H1 (cell line): ENCODE measurements around the gene TAX1BP1. TPM values are rescaled to one million over a fixed set of nuclear protein-coding genes. Genes with fewer than 3 reads are reported as not detected.

Experiments
- CTCF ChIA-PET: fragments of 300-600 bp; sonication (Branson Sonifier 250); formaldehyde crosslinking; loops from one replicate; lab custom pipeline; 2021; ENCODE audit not compliant: partially characterized antibody; lab: Charles Lee
- POLR2A ChIA-PET: fragments of 300-600 bp; sonication (Branson Sonifier 250); formaldehyde crosslinking; loops from one replicate; lab custom pipeline; 2021; ENCODE audit warnings: inconsistent platforms; ENCODE audit not compliant: partially characterized antibody; lab: Charles Lee
- DNase-seq, 2 experiments: peaks; one replicate each; pipeline versions ENCODE4 v3.0.0 to v3.0.0-alpha.2; 2010 to 2022; ENCODE audit warnings: low spot score in 2 of 2, low read depth in 1 of 2, mixed read lengths in 1 of 2
- FAIRE-seq: peaks from 2 replicates; lab custom pipeline; 2011; peaks lifted over from hg19 to GRCh38; lab: Jason Lieb, UNC
- H2AFZ ChIP-seq: 2 replicates; pipeline ENCODE4 v1.8.1; 2012; ENCODE audit warnings: low read length, inconsistent platforms
- H2AK5ac ChIP-seq: 2 replicates; pipeline ENCODE4 v1.6.1; 2013; ENCODE audit warnings: low read depth, low read length
- H2BK120ac ChIP-seq: replicated peaks from 2 replicates; pipeline ENCODE3; 2013; ENCODE audit warnings: low read depth, low read length, inconsistent platforms
- H2BK12ac ChIP-seq: 2 replicates; pipeline ENCODE4 v1.6.1; 2013; ENCODE audit warnings: low read depth, low read length
- H2BK15ac ChIP-seq: 2 replicates; pipeline ENCODE4 v1.6.1; 2013; ENCODE audit warnings: low read length
- H2BK20ac ChIP-seq: 2 replicates; pipeline ENCODE4 v1.6.1; 2013; ENCODE audit warnings: low read length
- H2BK5ac ChIP-seq: 2 replicates; pipeline ENCODE4 v1.6.1; 2013; ENCODE audit warnings: low read depth, low read length
- H3K14ac ChIP-seq: 2 replicates; pipeline ENCODE4 v1.6.1; 2013; ENCODE audit warnings: inconsistent platforms; ENCODE audit not compliant: insufficient read length
- H3K18ac ChIP-seq: 2 replicates; pipeline ENCODE4 v1.6.1; 2013; ENCODE audit warnings: low read length; ENCODE audit errors: extremely low read depth
- H3K23ac ChIP-seq: 2 replicates; pipeline ENCODE4 v1.6.1; 2013; ENCODE audit warnings: inconsistent platforms; ENCODE audit not compliant: insufficient read length
- H3K23me2 ChIP-seq: 2 replicates; pipeline ENCODE4 v1.6.1; 2013; ENCODE audit warnings: low read depth, low read length
- H3K27ac ChIP-seq: 2 replicates; pipeline ENCODE4 v1.6.1; 2011; ENCODE audit warnings: low read depth, low read length, inconsistent platforms
- H3K27me3 ChIP-seq, 4 experiments: replicated peaks in 1 of 4; 1 replicate in 1 of 4; 2 replicates in 3 of 4; pipeline versions ENCODE4 v1.6.1 to v1.8.1; 2011 to 2013; ENCODE audit warnings: low read length in 3 of 4, mild to moderate bottlenecking in 3 of 4, inconsistent platforms in 2 of 4, mixed read lengths in 2 of 4, moderate library complexity in 1 of 4; ENCODE audit not compliant: control insufficient read depth in 3 of 4, insufficient read depth in 3 of 4; ENCODE audit errors: extremely low read depth in 1 of 4
- H3K36me3 ChIP-seq, 4 experiments: 2 replicates each; pipeline versions ENCODE4 v1.6.1 to v1.8.1; 2011 to 2013; ENCODE audit warnings: mild to moderate bottlenecking in 4 of 4, low read length in 3 of 4, moderate library complexity in 2 of 4, control low read depth in 1 of 4, inconsistent platforms in 1 of 4; ENCODE audit not compliant: insufficient read depth in 4 of 4, control insufficient read depth in 2 of 4
- H3K4ac ChIP-seq: replicated peaks from 2 replicates; pipeline ENCODE3; 2013; ENCODE audit warnings: low read length, low read depth, mixed read lengths, inconsistent platforms; ENCODE audit not compliant: insufficient read length
- H3K4me1 ChIP-seq, 4 experiments: replicated peaks in 1 of 4; 1 replicate in 1 of 4; 2 replicates in 3 of 4; pipeline versions ENCODE4 v1.6.1 to v1.8.1; 2011 to 2013; ENCODE audit warnings: low read length in 3 of 4, inconsistent platforms in 2 of 4, mixed read lengths in 1 of 4; ENCODE audit not compliant: insufficient read depth in 4 of 4, control insufficient read depth in 3 of 4
- H3K4me2 ChIP-seq, 2 experiments: 2 replicates each; pipeline versions ENCODE4 v1.6.1 to v1.8.1; 2011 to 2013; ENCODE audit warnings: low read depth in 2 of 2, low read length in 2 of 2, control low read depth in 1 of 2, inconsistent platforms in 1 of 2, mild to moderate bottlenecking in 1 of 2; ENCODE audit not compliant: insufficient read depth in 1 of 2
- H3K4me3 ChIP-seq, 4 experiments: fragments of 200-600, 300-600 bp in 1 of 4; sonication (generic), shearing (Covaris generic), sonication (Bioruptor Twin) in 1 of 4; 2 replicates each; pipeline versions ENCODE4 v1.5.1 to v1.8.1; 2011 to 2016; ENCODE audit warnings: low read length in 4 of 4, low read depth in 3 of 4, control low read depth in 2 of 4, inconsistent platforms in 2 of 4, mild to moderate bottlenecking in 2 of 4, mixed read lengths in 1 of 4, moderate library complexity in 1 of 4; ENCODE audit not compliant: insufficient read depth in 2 of 4; ENCODE audit errors: extremely low read depth in 1 of 4
- H3K56ac ChIP-seq: replicated peaks from 2 replicates; pipeline ENCODE3; 2013; ENCODE audit warnings: low read depth, mild to moderate bottlenecking, mixed read lengths, low read length, inconsistent platforms; ENCODE audit not compliant: insufficient read length
- H3K79me1 ChIP-seq: 2 replicates; pipeline ENCODE4 v1.6.1; 2013; ENCODE audit warnings: low read depth, low read length, control low read depth
- H3K79me2 ChIP-seq, 2 experiments: 2 replicates each; pipeline versions ENCODE4 v1.6.1 to v1.8.1; 2012 to 2013; ENCODE audit warnings: low read length in 2 of 2, mild to moderate bottlenecking in 2 of 2, inconsistent platforms in 1 of 2; ENCODE audit not compliant: insufficient read depth in 2 of 2, control insufficient read depth in 1 of 2
- H3K9ac ChIP-seq, 4 experiments: replicated peaks in 1 of 4; 1 replicate in 1 of 4; 2 replicates in 3 of 4; pipeline versions ENCODE4 v1.6.1 to v1.8.1; 2011 to 2013; ENCODE audit warnings: low read depth in 3 of 4, low read length in 3 of 4, control low read depth in 2 of 4, mild to moderate bottlenecking in 2 of 4, moderate library complexity in 2 of 4, inconsistent platforms in 1 of 4; ENCODE audit errors: extremely low read depth in 1 of 4
- H3K9me3 ChIP-seq, 2 experiments: 2 replicates each; pipeline versions ENCODE4 v1.6.1 to v1.8.1; 2012 to 2013; ENCODE audit warnings: mild to moderate bottlenecking in 2 of 2, moderate library complexity in 2 of 2, control low read depth in 1 of 2, inconsistent platforms in 1 of 2, low read depth in 1 of 2, low read length in 1 of 2, mixed read lengths in 1 of 2; ENCODE audit not compliant: insufficient read depth in 2 of 2
- H4K20me1 ChIP-seq, 2 experiments: replicated peaks in 1 of 2; 2 replicates each; pipeline versions ENCODE3 to v1.8.1; 2011 to 2013; ENCODE audit warnings: inconsistent platforms in 2 of 2, low read length in 2 of 2, mild to moderate bottlenecking in 1 of 2; ENCODE audit not compliant: insufficient read depth in 2 of 2, control insufficient read depth in 1 of 2
- H4K5ac ChIP-seq: 2 replicates; pipeline ENCODE4 v1.6.1; 2013; ENCODE audit warnings: low read length, low read depth, mixed read lengths, inconsistent platforms; ENCODE audit not compliant: insufficient read length
- H4K8ac ChIP-seq: 2 replicates; pipeline ENCODE4 v1.8.0; 2013; ENCODE audit warnings: mild to moderate bottlenecking, moderate library complexity, low read length, inconsistent platforms; ENCODE audit not compliant: insufficient read depth; ENCODE audit errors: extremely low read depth
- H4K91ac ChIP-seq: replicated peaks from 2 replicates; pipeline ENCODE3; 2013; ENCODE audit warnings: low read length, mixed read lengths, inconsistent platforms; ENCODE audit not compliant: insufficient read length
- HDAC6 ChIP-seq: IDR thresholded peaks from one replicate; pipeline ENCODE4 v1.7.1; 2012; ENCODE audit warnings: low read depth, mild to moderate bottlenecking, inconsistent platforms, low read length, moderate library complexity
- MAX ChIP-seq: IDR thresholded peaks from 2 replicates; pipeline ENCODE4 v1.6.1; 2012; ENCODE audit warnings: inconsistent platforms
- RBBP5 ChIP-seq: IDR thresholded peaks from 2 replicates; pipeline ENCODE4 v1.7.1; 2012; ENCODE audit warnings: low read depth, mild to moderate bottlenecking, inconsistent platforms, low read length, moderate library complexity, borderline replicate concordance
- RFX5 ChIP-seq: IDR thresholded peaks from 2 replicates; pipeline ENCODE4 v1.6.1; 2011; ENCODE audit warnings: low read depth, low read length, improper control_type of control experiment, borderline replicate concordance
- RNF2 ChIP-seq: fragments of 200-900, 300-1000 bp; sonication (generic); IDR thresholded peaks from 2 replicates; pipeline ENCODE4 v1.7.1; 2016; ENCODE audit warnings: borderline replicate concordance, low read depth, mild to moderate bottlenecking, antibody characterized with exemption, low read length; ENCODE audit not compliant: poor library complexity, severe bottlenecking; ENCODE audit errors: missing control alignments
- RXRA ChIP-seq: IDR thresholded peaks from 2 replicates; pipeline ENCODE4 v1.6.1; 2011; ENCODE audit warnings: low read depth, mild to moderate bottlenecking, low read length, moderate library complexity; ENCODE audit not compliant: insufficient read depth
- SIN3A ChIP-seq, 2 experiments: IDR thresholded peaks in 1 of 2; conservative IDR thresholded peaks in 1 of 2; 2 replicates each; pipeline ENCODE4 v1.6.1; 2011 to 2012; ENCODE audit warnings: low read length in 2 of 2, improper control_type of control experiment in 1 of 2, low read depth in 1 of 2, mild to moderate bottlenecking in 1 of 2
- SIX5 ChIP-seq: IDR thresholded peaks from 2 replicates; pipeline ENCODE4 v1.6.1; 2011; ENCODE audit warnings: mild to moderate bottlenecking, low read depth, low read length
- SP1 ChIP-seq: IDR thresholded peaks from 2 replicates; pipeline ENCODE4 v1.6.1; 2011; ENCODE audit warnings: low read depth, low read length
- SP4 ChIP-seq: IDR thresholded peaks from 2 replicates; pipeline ENCODE4 v1.6.1; 2012; ENCODE audit warnings: low read length, inconsistent platforms
- WGBS, 2 experiments: shearing (Covaris generic) in 1 of 2; methylation state at CpG; one replicate each; pipeline versions ENCODE4 v1.1.6 to v1.1.7; 2013 to 2015; ENCODE audit warnings: low lambda C conversion rate in 2 of 2, mixed read lengths in 2 of 2, inconsistent platforms in 1 of 2, low coverage in 1 of 2, missing lambda C conversion rate in 1 of 2; ENCODE audit not compliant: insufficient replicate concordance in 2 of 2, insufficient coverage in 1 of 2, insufficient read length in 1 of 2; ENCODE audit errors: extremely low coverage in 1 of 2, missing lambda C conversion rate in 1 of 2; 5-methylcytosine and 5-hydroxymethylcytosine counted together
- polyA plus RNA-seq, 7 experiments: library from polyadenylated mRNA; depleted of rRNA in 3 of 7; stranded (reverse) in 5 of 7; unstranded in 2 of 7; fragments of >200 nt in 5 of 7; fragments of 200-250 nt in 2 of 7; gene quantifications; 1 replicate in 5 of 7; 2 replicates in 1 of 7; 4 replicates in 1 of 7; pipeline versions ENCODE4 v1.2.1 to v1.2.3, GENCODE V29; 2011 to 2013; ENCODE audit warnings: missing spikeins in 2 of 7, mixed read lengths in 2 of 7
- total RNA-seq: library from RNA; stranded (reverse); fragmentation: NEBNext Ultra II Directional; extraction: Animal tissue kit (Norgen Biotek cat#: 25700); gene quantifications from 2 replicates; pipeline ENCODE4 v1.2.1, GENCODE V29; 2021

TAX1BP1 gene
- total and polyA plus RNA-seq, 2 of the 8 experiments (the other 6 are each of a cell fraction or from before 2014, with no cell fraction given) = 56.0 to 62.7 TPM

- Histone ChIP-seq H3K23me2 (no peaks in the 10 kb centered on the region), H2BK12ac (no peak overlapping the region), H2BK15ac (no peak overlapping the region), H3K56ac (no peak overlapping the region), H4K91ac (no peak overlapping the region), H3K79me2 (no peaks in the 10 kb centered on the region), H2BK20ac (no peak overlapping the region), H3K9ac (no peak overlapping the region), H3K4me2 (no peak overlapping the region), H4K8ac (no peak overlapping the region), H4K5ac (no peak overlapping the region), H3K79me1 (no peaks in the 10 kb centered on the region), H3K14ac (no peak overlapping the region), H3K9me3 (no peaks in the 10 kb centered on the region), H3K27me3 (no peaks in the 10 kb centered on the region), H3K27ac (no peak overlapping the region), H2AK5ac (no peak overlapping the region), H3K4ac (no peak overlapping the region), H4K20me1 (no peaks in the 10 kb centered on the region), H3K4me1 (peaks cover 0 to 4% (median 1%) of the 10 kb centered on the region in 4 experiments; a peak in 2 of 7 replicates), H2BK5ac (no peak overlapping the region), H2BK120ac (no peak overlapping the region), H3K4me3 (no peak overlapping the region), H2AFZ (no peak overlapping the region), H3K36me3 (no peaks in the 10 kb centered on the region), H3K18ac (no peak overlapping the region), H3K23ac (no peak overlapping the region)
- DNase-seq = no peak
- ChIA-PET POLR2A (no interaction called here), CTCF (interaction anchor here (0.8 to 1.5 kb wide), 5 partner anchors 18 to 664 kb away, joined by 3 to 4 read pairs (median 3); no protein-coding TSS in a partner anchor)
- WGBS, 2 experiments = 98% methylated on average over 15 of the region's 15 CpGs; no CpG with 5 or more reads in 1 of the 2 experiments
- FAIRE-seq = no peak
- TF ChIP-seq RNF2 (no peak), HDAC6 (no peak), RFX5 (no peak), SIN3A (conservative IDR thresholded peaks at IDR 0.05 in 1 of 2, IDR thresholded peaks at IDR 0.05 in 1 of 2; ENCODE audit: low read depth in 1 of 2, low read length in 2 of 2) (no peak), RBBP5 (no peak), SP1 (no peak), RXRA (no peak), MAX (no peak), SP4 (no peak), SIX5 (no peak)
These were observed 103.8 kb downstream of the TAX1BP1 start for GRCh38 chr7:27843584-27844305.
